Colonic mucosa (tissue), 4 donors: ENCODE measurements around the gene PKD1. TPM values are rescaled to one million over a fixed set of nuclear protein-coding genes. Genes with fewer than 3 reads are reported as not detected.

ENCODE experiments used
- DNase-seq: peaks from one replicate; pipeline ENCODE4 v3.0.0-alpha.2; 2020
- H3K27ac ChIP-seq: fragments of 200-600 bp; one replicate; pipeline ENCODE4 v1.8.0; 2021
- H3K27me3 ChIP-seq: fragments of 200-600 bp; one replicate; pipeline ENCODE4 v1.8.0; 2021
- H3K36me3 ChIP-seq: fragments of 200-600 bp; one replicate; pipeline ENCODE4 v1.8.0; 2021
- H3K4me1 ChIP-seq: fragments of 200-600 bp; one replicate; pipeline ENCODE4 v1.8.0; 2021; ENCODE audit warnings: mild to moderate bottlenecking
- H3K4me3 ChIP-seq: fragments of 200-600 bp; one replicate; pipeline ENCODE4 v1.8.0; 2021
- H3K9ac ChIP-seq, 2 donors: one replicate each; pipeline ENCODE4 v1.7.0; 2013; ENCODE audit warnings: control low read depth in 2 of 2, low read depth in 2 of 2, low read length in 2 of 2
- H3K9me3 ChIP-seq: fragments of 200-600 bp; one replicate; pipeline ENCODE4 v1.8.0; 2021
- CTCF ChIP-seq: fragments of 200-600 bp; IDR thresholded peaks from one replicate; pipeline ENCODE4 v1.8.0; 2022; ENCODE audit warnings: antibody characterized with exemption, mild to moderate bottlenecking
- intact Hi-C: fragments of 100-400 bp; cut with DNase I; formaldehyde crosslinking; loops from one replicate; pipeline ENCODE4 v1.14.1; 2022
- total RNA-seq, 2 donors: library from RNA; stranded (reverse); fragmentation: NEBNext Ultra II Directional in 1 of 2; extraction: Animal tissue kit (Norgen Biotek cat#: 25700) in 1 of 2; gene quantifications; one replicate each; pipeline ENCODE4 v1.2.1, GENCODE V29; 2021
- donor health status: healthy.
- donor health status: DM: no; HTN: no; CAD: no.
- donor health status: DM: no; HTN: no; CAD: no.

PKD1 gene
- total RNA-seq, 2 donors from 2014 or later: 48.2 to 83.5 TPM

- no peaks in the 10 kb centered on the region for H3K27me3 ChIP-seq
- H3K27ac ChIP-seq: no peak overlapping the region
- no peaks in the 10 kb centered on the region for H3K36me3 ChIP-seq
- no peak overlapping the region for H3K4me3 ChIP-seq
- intact Hi-C loops: no loop called here
- TF ChIP-seq CTCF: no peak
- no peak for DNase-seq
- H3K9ac ChIP-seq: no peak overlapping the region
- peaks cover 4% of the 10 kb centered on the region for H3K4me1 ChIP-seq
- H3K9me3 ChIP-seq: no peaks in the 10 kb centered on the region
These were observed 38.7 kb downstream of the PKD1 start for GRCh38 chr16:2096853-2097595.

- H3K36me3 ChIP-seq: no peaks in the 10 kb centered on the region
These were observed 39.6 kb downstream of the PKD1 start for GRCh38 chr16:2095918-2096582.

GRCh38 chr16:2095315-2095853, 40.3 kb downstream of the PKD1 start:
- no peak overlapping the region for H3K27ac ChIP-seq
- H3K36me3 ChIP-seq: no peaks in the 10 kb centered on the region
- no peak for DNase-seq
- no peak overlapping the region for H3K4me3 ChIP-seq
- no peak for TF ChIP-seq CTCF
- H3K9me3 ChIP-seq: no peaks in the 10 kb centered on the region
- H3K4me1 ChIP-seq: peaks cover 4% of the 10 kb centered on the region
- no peaks in the 10 kb centered on the region for H3K27me3 ChIP-seq
- intact Hi-C loops: no loop called here
- H3K9ac ChIP-seq: no peak overlapping the region

More at GRCh38 chr16:2095918-2096582, 39.6 kb downstream of the PKD1 start:
- Histone ChIP-seq H3K27ac (no peak overlapping the region), H3K27me3 (no peaks in the 10 kb centered on the region), H3K4me1 (peaks cover 4% of the 10 kb centered on the region), H3K4me3 (no peak overlapping the region), H3K9ac (no peak overlapping the region), H3K9me3 (no peaks in the 10 kb centered on the region)
- no peak for DNase-seq
- no peak for TF ChIP-seq CTCF
- intact Hi-C loops: no loop called here

GRCh38 chr16:2093793-2094192, 41.9 kb downstream of the PKD1 start:
- no peaks in the 10 kb centered on the region for H3K36me3 ChIP-seq
- H3K27me3 ChIP-seq: no peaks in the 10 kb centered on the region
- no peak for DNase-seq
- H3K4me3 ChIP-seq: no peak overlapping the region
- H3K9ac ChIP-seq: no peak overlapping the region
- intact Hi-C loops: no loop called here
- H3K27ac ChIP-seq: no peak overlapping the region
- no peaks in the 10 kb centered on the region for H3K9me3 ChIP-seq
- peaks cover 4% of the 10 kb centered on the region for H3K4me1 ChIP-seq
- no peak for TF ChIP-seq CTCF

- intact Hi-C loops: no loop called here
- Histone ChIP-seq H3K4me3 (no peak overlapping the region), H3K36me3 (no peaks in the 10 kb centered on the region), H3K27me3 (no peaks in the 10 kb centered on the region), H3K9ac (peak overlapping the region in 1 of 2 donors; percentile 81), H3K4me1 (peaks cover 4% of the 10 kb centered on the region), H3K27ac (peak overlapping the region; percentile 84), H3K9me3 (no peaks in the 10 kb centered on the region)
- no peak for DNase-seq
- TF ChIP-seq CTCF: no peak
These were observed 42.8 kb downstream of the PKD1 start for GRCh38 chr16:2092866-2093265.
